ENCODE measurements around the gene EHBP1L1.

EHBP1L1 gene

DNA sequence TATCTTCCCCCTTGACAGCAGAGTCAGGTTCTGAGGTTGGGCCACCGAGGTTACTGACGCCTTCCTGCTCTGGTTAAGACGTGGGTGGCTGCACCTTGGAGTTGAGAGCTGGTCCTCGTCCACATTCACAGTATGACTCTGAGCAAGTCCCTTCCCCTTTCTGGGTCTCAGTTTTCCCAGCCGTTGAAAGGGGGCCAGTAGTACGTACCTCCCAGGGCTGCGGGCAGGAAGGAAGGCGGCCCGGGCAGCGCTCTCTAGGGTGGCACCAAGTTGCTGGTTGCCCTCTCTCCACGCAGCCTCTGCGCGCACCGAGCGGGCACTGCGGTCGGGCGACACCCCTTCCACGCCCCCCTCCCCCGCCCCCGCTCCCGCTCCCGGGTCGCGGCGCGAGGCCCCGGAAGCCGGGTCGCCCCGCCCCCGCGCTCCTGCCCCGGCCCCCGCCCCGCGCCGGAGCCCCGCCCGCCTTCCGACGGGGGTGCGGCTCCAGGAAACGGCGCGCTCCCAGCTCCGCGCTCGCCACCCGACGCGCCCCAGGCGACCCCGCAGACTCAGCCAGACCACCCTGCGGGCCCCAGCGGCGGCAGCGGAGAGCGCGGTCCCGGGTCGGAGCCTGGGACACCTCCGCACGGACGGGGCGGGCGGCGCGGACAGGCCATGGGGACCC lies at the start of gene EHBP1L1:
EHBP1L1 (plus strand) TSS at position 486 of the 664 bp plus-strand sequence. CDS start 250 bp downstream, outside the sequence.
- DNase-seq: peak; percentile 90

- DNase-seq: no peak
These were observed 49.1 kb upstream of the EHBP1L1 start for GRCh38 chr11:65526744-65527143.

DNA sequence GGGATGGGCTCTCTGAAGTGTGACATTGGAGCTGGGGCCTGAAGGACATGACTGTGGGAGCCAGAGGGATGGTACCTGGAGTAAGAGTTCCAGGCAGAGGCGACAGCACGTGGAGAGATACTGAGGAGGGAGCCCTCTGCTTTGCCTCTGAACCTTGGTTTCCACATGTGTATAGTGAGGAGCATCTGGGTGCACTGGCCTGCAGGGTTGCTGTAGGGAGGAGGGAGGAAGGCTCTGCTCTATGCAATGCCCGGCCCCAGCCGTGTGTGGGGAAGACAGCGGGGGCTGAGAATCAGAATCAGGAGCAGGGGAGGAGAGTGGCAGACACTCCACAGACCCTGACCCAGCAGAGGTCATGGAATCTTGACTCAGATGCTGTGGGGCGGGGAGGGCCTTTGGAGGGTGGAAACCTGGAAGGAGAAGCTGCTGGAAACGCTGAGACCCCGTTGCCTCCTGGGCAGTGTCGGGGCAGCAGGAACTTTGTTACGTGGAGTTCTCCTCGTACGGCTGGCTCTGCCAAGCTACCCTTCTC lies 47.0 kb upstream of the EHBP1L1 start:
- no peak for DNase-seq

DNA sequence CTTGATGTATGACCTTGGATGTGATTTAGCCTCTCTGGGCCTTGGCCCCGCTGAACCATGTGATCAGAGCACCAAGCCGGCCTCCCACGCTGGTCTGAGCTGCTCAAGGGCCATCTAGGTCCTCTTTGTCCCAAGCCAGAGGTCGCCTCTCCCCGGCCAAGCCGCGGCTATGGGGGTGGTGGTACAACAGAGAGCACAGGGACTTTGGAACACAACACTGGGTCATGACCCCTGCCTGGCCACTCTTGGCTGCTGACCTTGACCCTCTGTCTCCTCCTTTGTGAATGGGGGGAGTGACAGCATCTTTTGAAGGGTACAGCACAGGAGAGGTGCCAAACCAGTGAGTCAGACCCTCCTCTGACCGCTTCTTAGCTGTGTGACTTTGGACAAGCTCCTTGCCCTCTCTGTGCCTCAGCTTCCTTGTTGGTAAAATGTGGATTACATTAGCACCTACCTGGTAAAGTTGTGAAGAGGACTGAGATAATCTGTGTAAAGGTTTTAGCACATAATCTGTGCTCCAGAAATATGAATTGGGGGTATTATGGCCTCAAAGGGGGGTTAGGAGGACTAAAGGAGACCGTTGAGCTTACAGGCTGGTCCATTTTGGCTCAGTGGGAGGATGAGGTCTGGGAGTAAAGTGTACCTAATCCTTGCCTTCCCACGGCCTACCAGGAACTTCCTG lies 46.2 kb upstream of the EHBP1L1 start:
- no peak for DNase-seq

DNA sequence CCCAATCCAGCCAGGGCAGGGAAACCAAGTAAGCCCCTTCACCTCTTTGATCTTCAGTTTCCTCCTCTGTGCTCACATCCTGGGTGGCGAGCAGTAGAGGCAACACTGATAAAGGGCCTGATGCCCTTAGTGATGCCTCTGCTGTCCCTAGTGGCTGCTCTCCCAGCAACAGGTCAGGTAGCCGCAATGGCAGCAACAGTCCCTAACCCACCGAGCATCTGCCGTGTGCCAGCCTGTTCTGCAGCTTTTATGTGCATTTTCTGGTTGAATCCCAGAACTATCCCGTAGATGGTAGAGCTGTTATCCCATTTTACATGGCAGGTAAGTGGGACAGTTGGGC lies 45.7 kb upstream of the EHBP1L1 start:
- no peak for DNase-seq

DNA sequence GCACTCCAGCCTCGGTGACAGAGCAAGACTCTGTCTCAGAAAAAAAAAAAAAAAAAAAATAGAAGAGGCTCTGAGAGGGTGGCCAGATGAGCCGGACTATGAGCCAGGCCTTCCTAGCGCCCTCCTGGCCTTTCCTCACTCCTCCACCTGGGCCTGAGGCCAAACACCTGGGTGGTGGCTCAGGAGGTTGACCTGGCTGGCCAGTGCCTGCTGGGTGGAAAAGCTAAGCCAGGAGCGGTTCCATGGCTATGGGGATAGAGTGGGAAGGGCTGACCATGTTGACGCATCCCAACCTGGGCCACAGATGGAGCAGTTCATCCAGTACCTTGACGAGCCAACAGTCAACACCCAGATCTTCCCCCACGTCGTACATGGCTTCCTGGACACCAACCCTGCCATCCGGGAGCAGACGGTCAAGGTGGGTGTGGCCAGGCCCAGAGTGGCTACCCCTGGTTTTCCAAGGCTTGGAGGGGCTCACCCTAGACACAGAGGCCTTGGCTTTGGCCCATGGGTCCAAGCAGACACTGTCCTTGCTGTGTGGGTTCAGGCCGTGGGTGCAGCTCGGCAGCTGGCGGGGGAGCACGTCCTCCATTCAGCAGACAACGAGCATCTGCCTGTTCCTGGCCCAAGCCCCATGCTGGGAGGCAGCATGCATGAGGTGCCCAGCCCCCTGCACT lies 43.3 kb upstream of the EHBP1L1 start:
- DNase-seq: no peak

- DNase-seq: no peak
These were observed 40.8 kb upstream of the EHBP1L1 start for GRCh38 chr11:65535102-65535501.

GRCh38 chr11:65536412-65537295 lies 39.2 kb upstream of the EHBP1L1 start:
- DNase-seq: no peak

DNA sequence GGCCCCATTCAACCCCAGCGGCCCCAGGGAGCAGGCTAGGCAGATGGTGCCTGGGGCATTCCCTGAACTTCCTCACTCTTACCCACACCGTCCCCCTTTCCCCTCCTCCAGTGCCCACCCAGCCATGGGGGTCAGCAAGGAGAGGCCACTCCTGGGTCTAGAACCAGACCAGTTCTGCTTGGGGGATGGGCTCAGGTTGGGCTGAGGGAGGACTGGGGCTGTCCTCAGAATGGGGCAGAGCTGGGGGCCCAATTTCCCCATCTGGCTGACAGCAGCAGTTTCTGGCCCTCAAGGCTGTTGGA lies 38.6 kb upstream of the EHBP1L1 start:
- no peak for DNase-seq

- no peak for DNase-seq
These were observed 38.1 kb upstream of the EHBP1L1 start for GRCh38 chr11:65537620-65538231.

DNA sequence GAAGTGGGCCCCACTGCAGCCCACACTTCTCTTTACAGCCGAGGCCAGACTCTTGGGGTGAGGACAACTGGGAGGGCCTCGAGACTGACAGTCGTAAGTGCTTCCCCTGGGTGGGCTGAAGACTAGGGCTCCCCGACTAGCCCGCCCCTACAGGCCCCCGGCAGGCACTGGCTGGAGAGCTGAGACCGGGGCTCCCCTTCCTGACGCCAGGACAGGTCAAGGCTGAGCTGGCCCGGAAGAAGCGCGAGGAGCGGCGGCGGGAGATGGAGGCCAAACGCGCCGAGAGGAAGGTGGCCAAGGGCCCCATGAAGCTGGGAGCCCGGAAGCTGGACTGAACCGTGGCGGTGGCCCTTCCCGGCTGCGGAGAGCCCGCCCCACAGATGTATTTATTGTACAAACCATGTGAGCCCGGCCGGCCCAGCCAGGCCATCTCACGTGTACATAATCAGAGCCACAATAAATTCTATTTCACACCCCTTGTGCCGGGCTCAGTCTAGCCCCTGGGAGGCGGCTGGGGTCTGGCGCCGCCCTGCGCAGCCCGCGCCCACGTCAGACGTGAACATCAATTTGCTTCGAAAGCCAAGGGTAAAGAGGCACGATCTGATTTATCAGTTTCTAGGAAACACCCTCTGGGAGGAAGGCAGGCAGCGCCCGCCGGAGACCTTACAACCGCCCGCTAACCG lies 37.5 kb upstream of the EHBP1L1 start:
- no peak for DNase-seq

- no peak for DNase-seq
These were observed 36.7 kb upstream of the EHBP1L1 start for GRCh38 chr11:65538915-65539743.

GRCh38 chr11:65539744-65540289 lies 36.0 kb upstream of the EHBP1L1 start:
- no peak for DNase-seq

- peak; percentile 98 for DNase-seq
These were observed 35.4 kb upstream of the EHBP1L1 start for GRCh38 chr11:65540290-65541092.

- no peak for DNase-seq
These were observed 34.5 kb upstream of the EHBP1L1 start for GRCh38 chr11:65541093-65541982.

GRCh38 chr11:65542738-65543390 lies 33.0 kb upstream of the EHBP1L1 start:
- no peak for DNase-seq

DNA sequence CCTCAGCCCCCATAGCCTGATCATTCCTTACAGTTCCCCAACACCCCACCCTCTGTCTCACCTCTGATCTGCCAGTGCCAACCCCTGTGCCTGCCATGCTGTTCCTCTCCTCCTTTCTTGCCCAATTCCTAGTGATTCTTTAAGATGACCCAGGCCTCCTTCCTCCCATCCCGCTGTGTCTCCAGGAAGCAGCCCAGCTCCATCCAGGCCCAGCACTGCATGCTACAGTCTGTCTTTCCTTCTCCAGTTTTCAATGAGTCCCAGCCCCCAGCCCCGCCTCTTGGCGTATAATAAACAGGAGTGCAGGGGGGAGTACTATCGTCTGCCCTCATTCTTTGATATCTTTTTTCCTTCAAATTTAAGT lies 30.0 kb upstream of the EHBP1L1 start:
- no peak for DNase-seq

GRCh38 chr11:65546217-65546958 lies 29.5 kb upstream of the EHBP1L1 start:
- DNase-seq: peak; percentile 88
